H1 (cell line): Measurements from ENCODE around the gene TNFRSF13B. TPM values are rescaled to one million over a fixed set of nuclear protein-coding genes. Genes with fewer than 3 reads are reported as not detected.

Experiments used
- CREB1 ChIP-seq: IDR thresholded peaks from 2 replicates; pipeline ENCODE4 v1.6.1; 2012; ENCODE audit warnings: inconsistent platforms
- EZH2 ChIP-seq: fragments of 200-600 bp; sonication (generic); IDR thresholded peaks from 2 replicates; pipeline ENCODE4 v1.7.1; 2012; ENCODE audit warnings: low read depth, mild to moderate bottlenecking, moderate library complexity, low read length, inconsistent platforms; ENCODE audit not compliant: severe bottlenecking
- GABPA ChIP-seq: IDR thresholded peaks from 2 replicates; pipeline ENCODE4 v1.6.1; 2011; ENCODE audit warnings: mild to moderate bottlenecking, low read length, moderate library complexity, borderline replicate concordance; ENCODE audit not compliant: insufficient read depth
- HDAC6 ChIP-seq: IDR thresholded peaks from one replicate; pipeline ENCODE4 v1.7.1; 2012; ENCODE audit warnings: low read depth, mild to moderate bottlenecking, inconsistent platforms, low read length, moderate library complexity
- KDM4A ChIP-seq: IDR thresholded peaks from one replicate; pipeline ENCODE4 v1.7.1; 2012; ENCODE audit warnings: low read depth, mild to moderate bottlenecking, moderate library complexity, low read length, inconsistent platforms; ENCODE audit not compliant: severe bottlenecking
- MAFK ChIP-seq: IDR thresholded peaks from 2 replicates; pipeline ENCODE4 v1.6.1; 2012; ENCODE audit warnings: low read depth, mild to moderate bottlenecking, improper control_type of control experiment, low read length
- POLR2AphosphoS5 ChIP-seq: IDR thresholded peaks from 2 replicates; pipeline ENCODE4 v1.6.1; 2011; ENCODE audit warnings: low read depth, low read length
- RXRA ChIP-seq: IDR thresholded peaks from 2 replicates; pipeline ENCODE4 v1.6.1; 2011; ENCODE audit warnings: low read depth, mild to moderate bottlenecking, low read length, moderate library complexity; ENCODE audit not compliant: insufficient read depth
- TAF7 ChIP-seq: optimal IDR thresholded peaks from 2 replicates; pipeline ENCODE3; 2011; ENCODE audit warnings: low read depth, mild to moderate bottlenecking, inconsistent platforms, low read length, moderate library complexity, borderline replicate concordance
- TEAD4 ChIP-seq: IDR thresholded peaks from 2 replicates; pipeline ENCODE4 v1.6.1; 2012; ENCODE audit warnings: low read depth, low read length, inconsistent platforms, mixed read lengths
- polyA plus RNA-seq, 7 experiments: library from polyadenylated mRNA; depleted of rRNA in 3 of 7; stranded (reverse) in 5 of 7; unstranded in 2 of 7; fragments of >200 nt in 5 of 7; fragments of 200-250 nt in 2 of 7; gene quantifications; 1 replicate in 5 of 7; 2 replicates in 1 of 7; 4 replicates in 1 of 7; pipeline versions ENCODE4 v1.2.1 to v1.2.3, GENCODE V29; 2011 to 2013; ENCODE audit warnings: missing spikeins in 2 of 7, mixed read lengths in 2 of 7
- total RNA-seq: library from RNA; stranded (reverse); fragmentation: NEBNext Ultra II Directional; extraction: Animal tissue kit (Norgen Biotek cat#: 25700); gene quantifications from 2 replicates; pipeline ENCODE4 v1.2.1, GENCODE V29; 2021

TNFRSF13B gene
- total and polyA plus RNA-seq, 2 of the 8 experiments (the other 6 are each of a cell fraction or from before 2014, with no cell fraction given): not detected

- TF ChIP-seq TAF7 (no peak), TEAD4 (no peak), POLR2AphosphoS5 (no peak), EZH2 (no peak), RXRA (no peak), GABPA (no peak), CREB1 (no peak), KDM4A (no peak), HDAC6 (no peak), MAFK (no peak)
Observed at GRCh38 chr17:16941072-16942036, 30.6 kb downstream of the TNFRSF13B start (continued).
